Brain microvascular endothelial cell (primary cell): ENCODE data around the gene KAT6B.

Experiments
- DNase-seq: peaks from one replicate; pipeline ENCODE4 v3.0.0-alpha.2; 2020
- H3K27ac ChIP-seq: fragments of 250-450 bp; sonication (Bioruptor Pico); 2 replicates; pipeline ENCODE4 v1.5.1; 2020; ENCODE audit warnings: mild to moderate bottlenecking, moderate library complexity
- H3K27me3 ChIP-seq: fragments of 250-450 bp; sonication (Bioruptor Pico); replicated peaks from 2 replicates; pipeline ENCODE4 v1.5.1; 2020; ENCODE audit warnings: mild to moderate bottlenecking
- H3K36me3 ChIP-seq: fragments of 250-450 bp; sonication (Bioruptor Pico); replicated peaks from 2 replicates; pipeline ENCODE4 v1.5.1; 2020; ENCODE audit warnings: mild to moderate bottlenecking
- H3K4me3 ChIP-seq: 2 replicates; pipeline ENCODE4 v1.5.1; 2011; ENCODE audit warnings: low read depth, mild to moderate bottlenecking, control low read depth, low read length, moderate library complexity
- CTCF ChIP-seq: IDR thresholded peaks from 2 replicates; pipeline ENCODE4 v1.5.1; 2011; ENCODE audit warnings: low read depth, mild to moderate bottlenecking, moderate library complexity, low read length, control low read depth, inconsistent platforms; ENCODE audit errors: missing control alignments
- in situ Hi-C: cut with HindIII; loops from 2 replicates; pipeline ENCODE4 v1.10.0; 2017; ENCODE audit warnings: low sequenced_read_pairs, low pct_ligation_motif_present

KAT6B gene

GRCh38 chr10:74926791-74927585 lies 100.6 kb downstream of the KAT6B start:
- no peak overlapping the region for H3K4me3 ChIP-seq

GRCh38 chr10:74927701-74928100 lies 101.3 kb downstream of the KAT6B start:
- in situ Hi-C loops = no loop called here
- no peak for DNase-seq
- Histone ChIP-seq H3K27me3 (no peaks in the 10 kb centered on the region), H3K27ac (no peak overlapping the region), H3K36me3 (no peaks in the 10 kb centered on the region), H3K4me3 (no peak overlapping the region)
- no peak for TF ChIP-seq CTCF

More at GRCh38 chr10:74926791-74927585, 100.6 kb downstream of the KAT6B start:
- in situ Hi-C loops = no loop called here
- no peak for TF ChIP-seq CTCF
- H3K27ac ChIP-seq = no peak overlapping the region
- no peaks in the 10 kb centered on the region for H3K36me3 ChIP-seq
- H3K27me3 ChIP-seq = no peaks in the 10 kb centered on the region
- no peak for DNase-seq

DNA sequence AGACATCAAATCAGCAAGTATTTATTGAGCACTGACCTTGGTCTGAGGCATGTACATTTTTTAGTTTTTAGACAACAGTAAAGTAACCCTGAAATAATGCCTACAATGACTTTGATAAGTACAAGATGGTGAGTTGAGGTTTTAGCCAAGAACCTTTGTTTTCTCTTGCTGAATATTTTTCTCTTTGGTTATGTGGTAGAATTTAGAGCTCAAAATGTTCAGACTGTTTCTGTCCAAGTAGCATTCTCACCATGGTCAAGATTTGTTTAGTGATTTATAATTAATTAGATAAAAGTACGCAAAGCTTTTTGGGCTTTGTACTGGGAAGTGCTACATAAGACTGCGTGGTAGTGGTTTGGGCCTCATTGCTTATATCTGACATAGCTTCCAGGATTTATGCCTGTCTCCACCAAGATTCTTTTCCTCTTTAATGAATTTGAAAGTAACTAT lies 102.4 kb downstream of the KAT6B start:
- Histone ChIP-seq H3K27ac (peak overlapping the region; percentile 42), H3K27me3 (no peaks in the 10 kb centered on the region), H3K4me3 (no peak overlapping the region), H3K36me3 (no peaks in the 10 kb centered on the region)
- in situ Hi-C loops = no loop called here
- DNase-seq = no peak
- no peak for TF ChIP-seq CTCF

- no peak overlapping the region for H3K4me3 ChIP-seq
- TF ChIP-seq CTCF = no peak
- H3K27me3 ChIP-seq = no peaks in the 10 kb centered on the region
- H3K27ac ChIP-seq = peak overlapping the region; percentile 42
- DNase-seq = peak; percentile 18
- H3K36me3 ChIP-seq = no peaks in the 10 kb centered on the region
- in situ Hi-C loops = no loop called here
These were observed 102.8 kb downstream of the KAT6B start for GRCh38 chr10:74929197-74929596.

- Histone ChIP-seq H3K4me3 (no peak overlapping the region), H3K36me3 (no peaks in the 10 kb centered on the region), H3K27me3 (no peaks in the 10 kb centered on the region), H3K27ac (no peak overlapping the region)
- in situ Hi-C loops = no loop called here
- no peak for TF ChIP-seq CTCF
- DNase-seq = no peak
These were observed 104.6 kb downstream of the KAT6B start for GRCh38 chr10:74930965-74931364.

- Histone ChIP-seq H3K27ac (no peak overlapping the region), H3K4me3 (no peak overlapping the region), H3K36me3 (no peaks in the 10 kb centered on the region), H3K27me3 (no peaks in the 10 kb centered on the region)
- DNase-seq = no peak
- no peak for TF ChIP-seq CTCF
- in situ Hi-C loops = no loop called here
These were observed 106.2 kb downstream of the KAT6B start for GRCh38 chr10:74932648-74933047.
